NCI-H1694 (cell line): ENCODE data around the gene CLNK.

Experiments used
- DNase-seq: peaks from one replicate; lab custom pipeline; 2025; lab: John Stamatoyannopoulos, UW

Gene CLNK

DNA sequence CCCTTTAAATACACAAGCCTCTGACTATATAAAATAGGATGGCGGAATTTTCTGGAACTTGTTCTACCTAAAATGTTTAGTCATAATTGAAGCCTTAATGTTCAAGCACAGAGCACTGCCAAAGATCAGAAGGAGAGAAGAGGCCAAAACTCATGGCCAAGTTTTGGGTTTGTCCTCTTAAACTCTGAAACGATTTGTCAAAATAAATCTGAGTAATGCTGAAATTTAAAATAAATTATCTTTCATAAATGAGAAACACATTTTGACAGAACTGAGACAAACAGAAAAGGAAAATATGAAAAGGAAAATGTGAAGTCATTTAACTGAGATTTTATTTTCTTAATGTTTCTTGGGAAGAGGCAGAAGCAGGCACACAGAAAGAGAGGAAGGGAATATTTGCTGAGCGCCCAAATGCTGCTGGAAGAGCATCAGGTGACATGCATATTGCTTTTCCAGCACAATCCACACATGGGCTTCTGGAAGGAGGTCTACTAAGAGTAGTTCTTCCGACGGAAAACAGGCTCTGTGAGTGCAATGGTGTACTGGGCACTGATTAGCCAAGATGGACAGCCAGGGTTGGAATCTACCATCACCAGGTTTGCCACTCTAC is 179.9 kb downstream of the CLNK start:
- DNase-seq, result no peak

DNA sequence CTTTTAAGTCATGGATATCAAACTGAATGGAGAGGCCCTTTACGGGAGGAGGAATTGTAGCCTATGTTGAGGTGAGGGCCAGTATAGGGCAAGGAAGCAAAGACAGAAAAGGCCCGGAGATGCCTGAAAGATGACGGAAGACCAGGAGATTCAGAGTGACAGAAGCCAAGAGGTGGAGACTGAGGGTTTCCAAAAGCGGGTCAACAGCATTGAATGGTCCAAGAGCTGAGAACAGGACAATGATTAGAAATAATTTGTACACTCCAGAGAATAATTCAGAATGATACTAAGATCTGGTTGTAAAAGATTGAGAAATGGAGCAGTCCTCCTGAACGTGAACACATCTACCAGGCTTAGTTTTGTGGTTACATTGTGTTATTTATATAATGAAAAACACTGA is 181.9 kb downstream of the CLNK start:
- no peak for DNase-seq

DNA sequence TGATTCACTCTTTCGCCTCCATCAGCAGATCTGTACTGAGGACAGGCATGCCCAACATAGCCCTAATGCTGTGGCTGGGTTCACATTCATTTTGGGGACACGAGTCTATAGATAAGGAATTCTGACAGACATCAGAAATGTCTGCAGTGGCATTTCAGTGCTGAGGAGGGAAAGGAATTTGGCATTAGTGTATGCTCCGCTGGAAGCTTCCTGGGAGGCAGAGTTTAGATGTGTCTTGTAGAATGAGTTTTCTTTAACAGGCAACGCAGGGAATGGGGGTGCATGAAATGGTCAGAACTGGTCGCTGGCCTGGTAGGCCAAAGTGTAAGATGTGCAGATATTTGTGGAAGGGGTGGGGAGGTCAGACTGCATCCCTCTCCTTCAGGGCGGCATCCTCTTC is 183.8 kb downstream of the CLNK start:
- no peak for DNase-seq

DNA sequence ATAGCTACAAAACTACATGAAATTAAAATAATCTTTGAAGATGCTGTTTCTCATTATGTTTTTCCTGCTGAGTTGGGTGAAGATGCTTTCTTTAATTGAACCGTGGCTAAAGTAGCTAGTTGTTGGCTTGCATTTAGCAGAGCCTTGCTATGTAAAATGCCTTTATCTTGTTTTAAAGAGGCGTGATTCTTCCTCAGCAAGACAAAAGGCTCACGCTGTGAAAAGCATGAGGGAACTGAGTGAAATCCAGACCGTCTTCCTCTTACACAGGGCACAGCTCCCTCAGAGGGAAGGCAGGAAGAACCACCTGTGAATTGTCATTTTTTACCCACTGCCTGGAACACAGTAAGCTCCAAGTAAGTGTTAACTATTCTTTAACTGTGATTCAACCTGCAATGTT is 188.4 kb downstream of the CLNK start:
- DNase-seq, result no peak

DNA sequence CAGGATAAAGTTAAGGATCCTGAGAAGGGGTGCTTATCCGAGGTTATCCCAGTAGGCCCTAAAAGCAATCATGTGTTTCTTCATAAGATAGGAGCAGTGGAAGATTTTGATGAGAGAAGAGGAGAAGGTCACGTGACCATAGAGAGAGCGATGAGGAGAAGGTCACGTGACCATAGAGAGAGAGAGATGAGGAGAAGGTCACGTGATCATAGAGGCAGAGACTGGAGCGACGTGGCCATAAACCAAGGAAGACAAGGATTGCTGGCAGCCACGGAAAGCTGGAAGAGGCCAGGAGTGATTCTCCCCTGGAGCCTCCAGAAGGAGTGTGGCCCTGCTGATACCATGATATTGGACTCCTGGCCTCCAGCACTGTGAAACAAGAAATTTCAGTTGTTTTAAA is 188.9 kb downstream of the CLNK start:
- no peak for DNase-seq

DNA sequence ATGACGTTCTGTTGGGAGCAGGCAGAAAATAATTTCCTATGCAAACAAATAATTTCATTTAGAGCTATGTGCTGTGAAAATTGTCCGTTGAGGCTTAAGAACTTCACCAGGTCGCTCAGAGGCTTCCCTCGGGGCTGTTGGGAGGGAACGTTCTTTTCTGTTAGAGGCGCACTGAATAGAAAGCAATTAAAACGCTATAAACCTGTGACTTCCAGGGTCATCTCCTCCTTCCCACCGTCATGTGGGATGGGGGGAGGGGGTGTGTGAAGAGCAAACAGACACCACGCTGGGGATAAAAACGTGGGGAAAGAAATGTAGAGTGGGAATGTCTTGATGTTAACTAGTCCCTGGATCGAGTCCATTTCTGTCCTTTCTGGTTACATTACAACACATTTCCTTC is 192.1 kb downstream of the CLNK start:
- DNase-seq, result no peak

DNA sequence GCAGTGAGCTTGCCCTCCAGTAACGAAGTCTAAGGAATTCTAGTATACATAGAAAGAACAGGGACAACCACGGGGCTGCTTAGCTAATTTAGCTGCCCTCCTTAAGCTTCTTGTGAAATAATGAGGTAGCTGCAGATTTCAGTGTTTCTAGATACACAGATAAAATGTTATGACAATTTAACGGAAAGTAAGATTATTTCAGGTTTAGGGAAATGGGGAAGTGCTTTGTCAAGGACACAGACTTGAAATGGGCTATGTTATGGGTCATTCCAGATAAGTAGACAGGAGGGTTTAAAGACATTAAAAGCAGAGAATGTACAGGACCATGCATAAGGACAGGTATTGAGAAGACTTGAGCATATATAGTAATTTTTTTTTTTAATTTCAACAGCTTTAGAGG is 193.2 kb downstream of the CLNK start:
- no peak for DNase-seq

DNA sequence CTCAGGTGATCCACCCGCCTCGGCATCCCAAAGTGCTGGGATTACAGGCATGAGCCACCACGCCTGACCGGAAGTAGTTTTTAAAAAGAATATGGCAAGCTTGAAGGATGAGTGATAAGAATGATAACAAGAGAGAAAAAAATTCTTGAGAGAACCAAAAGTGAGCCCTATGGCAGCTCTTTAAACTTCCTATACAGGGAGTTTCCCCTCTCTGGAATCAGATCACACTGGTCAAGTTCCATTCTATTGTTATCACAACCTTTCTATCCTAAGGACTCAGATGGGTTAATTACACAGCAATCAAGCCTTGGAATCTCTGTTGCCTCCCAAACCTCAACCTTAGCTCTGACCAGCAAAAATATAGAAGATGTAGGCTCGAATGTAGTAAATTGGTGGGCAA is 193.6 kb downstream of the CLNK start:
- no peak for DNase-seq

DNA sequence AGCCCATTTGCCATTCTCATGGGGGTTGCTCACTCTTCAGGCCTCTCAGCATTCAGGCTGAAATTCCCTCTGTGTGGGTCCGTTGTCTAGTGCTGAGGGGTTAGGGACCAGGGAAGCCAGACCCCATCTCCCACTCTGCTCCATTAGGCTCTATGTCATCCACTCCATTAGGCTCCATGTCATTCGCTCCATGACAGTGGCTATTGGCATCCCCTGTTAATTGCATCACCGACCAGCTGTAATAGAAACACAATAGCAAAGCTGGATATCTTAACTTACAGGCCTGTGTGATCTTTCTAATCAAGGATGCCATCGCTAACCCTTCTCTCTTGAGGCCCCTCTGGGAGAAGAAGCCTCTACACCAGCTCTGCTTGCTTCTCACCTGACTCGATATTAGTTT is 201.7 kb downstream of the CLNK start:
- no peak for DNase-seq

DNA sequence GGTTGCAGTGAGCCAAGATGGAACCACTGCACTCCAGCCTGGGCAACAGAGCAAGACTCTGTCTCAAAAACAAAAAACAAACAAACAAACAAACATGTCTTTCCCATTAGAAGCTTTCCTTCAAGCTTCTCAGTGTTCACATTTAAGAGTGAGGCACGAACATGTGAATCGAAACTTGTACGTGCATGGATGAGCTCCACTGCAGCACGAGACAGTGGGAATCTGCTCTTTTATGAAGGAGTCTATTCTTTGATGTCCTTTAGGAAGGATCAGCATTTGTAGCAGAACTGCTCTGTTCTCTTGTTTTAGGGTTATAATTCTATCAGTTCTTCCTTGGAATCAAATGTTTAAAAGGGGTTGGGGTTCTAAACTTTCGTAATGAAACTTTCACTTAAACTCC is 204.0 kb downstream of the CLNK start:
- no peak for DNase-seq

DNA sequence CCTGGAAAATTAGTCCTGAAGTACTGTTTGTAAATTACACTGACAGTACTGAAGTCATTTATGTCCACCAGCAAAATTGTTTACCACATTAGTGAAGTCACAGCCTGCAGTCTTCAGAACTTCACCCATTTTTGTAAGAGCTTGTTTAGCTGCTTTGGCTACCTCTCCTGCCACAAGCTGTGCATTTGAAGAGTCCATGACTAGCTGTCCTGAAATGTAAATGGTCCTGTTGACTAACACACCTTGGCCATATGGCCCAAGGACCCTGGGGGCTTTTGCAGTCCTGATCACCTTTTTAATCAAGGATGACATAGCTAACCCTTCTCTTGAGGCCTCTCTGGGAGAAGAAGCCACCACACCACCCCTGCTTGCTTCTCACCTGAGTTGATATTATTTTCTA is 205.9 kb downstream of the CLNK start:
- no peak for DNase-seq

DNA sequence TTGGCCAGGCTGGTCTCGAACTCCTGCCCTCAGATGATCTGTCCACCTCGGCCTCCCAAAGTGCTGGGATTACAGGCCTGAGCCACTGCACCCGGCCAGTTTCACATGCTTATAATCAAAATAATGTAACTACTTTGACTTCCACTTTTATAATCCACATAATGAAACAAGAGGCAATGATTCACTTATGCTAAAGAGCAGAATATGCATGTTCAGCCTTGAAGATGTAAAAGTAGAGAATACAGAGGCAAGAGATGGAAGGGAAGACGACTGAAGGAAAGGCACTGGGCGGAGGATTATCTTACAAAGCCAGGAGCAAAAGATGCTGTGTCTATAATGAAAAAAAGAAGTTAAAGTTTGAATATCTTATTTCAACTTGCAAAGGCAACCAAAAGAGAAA is 214.1 kb downstream of the CLNK start:
- no peak for DNase-seq

DNA sequence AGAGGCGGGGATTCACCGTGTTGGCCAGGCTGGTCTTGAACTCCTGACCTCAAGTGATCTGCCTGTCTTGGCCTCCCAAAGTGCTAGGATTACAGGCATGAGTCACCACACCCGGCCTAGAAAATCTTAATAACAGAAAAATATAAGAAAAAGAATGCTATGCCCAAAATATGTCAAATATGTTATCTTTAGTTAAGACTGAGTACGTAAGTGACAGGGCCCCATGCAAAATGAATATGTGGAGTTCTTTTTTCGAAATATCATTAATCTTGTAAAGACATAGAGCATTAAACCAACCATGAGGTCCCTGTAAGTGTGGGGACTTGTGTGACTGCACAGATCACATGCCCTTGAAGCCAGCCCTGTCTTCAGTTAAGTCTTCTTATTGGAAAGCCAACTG is 218.4 kb downstream of the CLNK start:
- DNase-seq, result no peak

DNA sequence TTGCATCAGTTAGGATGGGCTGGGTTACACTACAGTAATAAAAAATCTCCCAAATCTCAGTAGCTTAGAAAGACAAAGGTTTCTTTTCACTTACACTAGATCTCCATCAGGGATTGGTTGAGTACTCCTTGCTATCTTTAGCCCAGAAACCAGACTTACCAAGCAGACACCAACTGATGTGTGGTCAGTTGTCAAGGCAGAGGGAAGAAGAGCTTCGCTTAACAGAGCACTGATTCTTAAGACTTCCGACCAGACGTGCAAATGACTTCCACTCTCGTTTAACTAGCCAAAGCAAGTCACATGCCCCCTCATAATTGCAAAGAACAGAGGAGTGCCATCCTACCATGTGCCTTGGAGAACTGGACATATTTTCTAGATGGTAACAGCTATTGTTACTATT is 221.7 kb downstream of the CLNK start:
- DNase-seq, result no peak

DNA sequence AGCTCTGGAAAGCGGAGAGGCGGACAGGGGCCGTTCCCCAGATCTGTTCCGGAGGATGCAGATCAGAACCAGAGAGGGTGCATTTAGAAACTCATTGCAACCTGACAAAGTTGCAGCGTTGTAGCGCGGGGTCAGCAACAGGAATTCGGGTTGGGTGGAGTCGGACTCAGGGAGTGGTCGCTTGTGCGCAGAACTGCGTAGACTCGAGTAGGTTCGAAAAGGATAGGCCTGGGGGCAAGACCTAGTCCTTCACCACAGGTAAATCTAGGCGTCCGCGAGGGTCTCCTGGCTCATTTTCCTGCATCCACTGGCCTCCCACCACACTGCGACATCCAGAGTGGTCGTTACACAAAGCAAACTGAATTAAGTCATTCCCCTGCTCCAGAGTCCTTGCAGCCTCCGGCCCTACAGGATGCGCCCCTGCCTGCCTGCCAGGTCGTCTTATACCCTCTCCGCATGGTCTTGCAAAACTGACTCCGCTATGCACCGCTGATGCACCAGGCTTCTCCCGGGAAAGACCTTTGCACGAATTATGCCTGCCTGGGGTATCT is 222.6 kb downstream of the CLNK start:
- no peak for DNase-seq

DNA sequence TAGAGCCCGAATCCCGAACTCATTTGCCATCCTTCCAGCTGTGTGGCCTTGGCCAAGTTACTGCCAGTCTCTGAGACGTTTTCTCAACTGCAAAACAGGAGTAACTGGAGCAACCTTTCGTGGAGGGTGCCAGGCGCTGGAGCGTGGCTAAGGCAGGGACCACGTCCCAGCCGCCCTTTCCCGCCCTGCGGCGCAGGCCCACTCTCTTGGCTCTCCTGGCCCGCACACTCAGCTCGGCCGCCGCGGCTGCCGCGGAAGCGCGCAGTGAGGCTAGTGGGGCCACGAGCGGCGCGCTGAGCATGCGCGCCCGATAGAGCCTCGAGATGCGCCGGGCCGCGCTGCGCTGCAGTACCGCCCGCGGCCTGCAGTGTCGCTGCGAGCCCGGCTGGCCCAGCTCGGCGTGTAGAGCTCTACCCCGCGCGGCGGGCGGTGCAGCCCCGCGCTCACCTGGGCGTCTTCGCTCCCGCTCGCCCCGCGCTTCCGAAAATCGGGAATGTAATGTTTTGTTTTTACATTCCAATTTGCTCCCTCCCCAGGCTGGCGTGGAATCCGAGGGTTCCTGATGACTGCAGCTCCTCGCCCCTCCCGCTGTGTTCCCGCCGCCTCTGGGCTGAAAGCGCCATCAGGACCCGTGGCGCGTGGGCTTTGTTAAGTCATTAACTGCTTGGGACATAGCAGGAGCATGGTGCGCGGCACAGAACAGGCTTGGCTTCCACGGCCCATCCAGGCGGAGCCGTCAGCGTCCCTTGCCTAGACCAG is 223.3 kb downstream of the CLNK start:
- DNase-seq, result no peak

DNA sequence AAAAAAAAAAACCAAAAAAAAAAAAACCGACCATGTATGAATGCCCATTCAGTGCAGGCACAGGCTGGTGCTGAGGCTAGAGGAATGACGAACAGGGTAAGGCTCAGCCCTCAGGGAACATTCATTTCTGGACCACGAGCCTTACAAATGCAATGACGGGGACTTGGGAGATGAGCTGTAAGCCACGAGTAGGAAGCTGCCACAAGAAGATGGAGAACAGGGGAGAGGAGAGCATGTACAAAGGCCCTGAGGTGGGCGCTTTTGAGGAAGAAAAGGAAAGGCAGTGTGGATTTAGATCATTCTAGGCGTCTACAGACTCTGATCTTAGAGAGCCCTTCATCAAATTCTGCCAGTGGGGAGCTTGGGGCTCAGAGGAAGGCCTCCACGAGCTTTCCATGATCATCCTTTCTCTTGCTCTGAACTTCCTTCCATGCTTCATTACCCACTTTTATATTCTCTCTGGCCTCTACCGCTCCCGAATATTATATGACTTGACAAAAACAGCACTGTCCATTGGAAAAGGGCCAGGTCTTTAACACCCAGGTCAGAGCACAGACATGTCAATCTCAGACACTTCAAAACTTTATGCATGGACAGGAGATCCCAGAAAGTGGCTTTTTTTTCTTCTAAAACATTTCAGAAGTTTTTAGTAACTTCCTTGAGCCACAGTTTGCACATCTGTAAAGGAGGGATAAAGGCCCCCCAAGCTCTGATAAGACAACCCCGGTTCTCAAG is 224.1 kb downstream of the CLNK start:
- DNase-seq, result no peak

DNA sequence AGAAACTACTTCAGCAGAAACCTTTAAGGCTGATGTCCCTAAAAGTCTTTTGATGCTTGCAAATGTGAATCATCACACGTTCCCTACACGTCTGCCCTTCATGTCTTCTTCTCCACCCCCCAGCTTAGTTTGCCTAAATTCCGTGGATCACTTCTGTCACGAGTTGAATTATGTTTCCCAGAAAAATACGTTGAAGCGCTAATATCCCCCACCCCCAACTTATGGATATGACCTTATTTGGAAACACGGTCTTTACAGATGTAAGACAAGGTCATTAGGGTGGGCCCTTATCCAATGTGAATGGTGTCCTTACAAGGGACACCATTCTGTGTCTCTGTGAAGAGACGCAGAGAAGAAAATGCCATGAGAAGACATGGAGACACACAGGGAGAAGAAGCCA is 225.3 kb downstream of the CLNK start:
- DNase-seq, result no peak

DNA sequence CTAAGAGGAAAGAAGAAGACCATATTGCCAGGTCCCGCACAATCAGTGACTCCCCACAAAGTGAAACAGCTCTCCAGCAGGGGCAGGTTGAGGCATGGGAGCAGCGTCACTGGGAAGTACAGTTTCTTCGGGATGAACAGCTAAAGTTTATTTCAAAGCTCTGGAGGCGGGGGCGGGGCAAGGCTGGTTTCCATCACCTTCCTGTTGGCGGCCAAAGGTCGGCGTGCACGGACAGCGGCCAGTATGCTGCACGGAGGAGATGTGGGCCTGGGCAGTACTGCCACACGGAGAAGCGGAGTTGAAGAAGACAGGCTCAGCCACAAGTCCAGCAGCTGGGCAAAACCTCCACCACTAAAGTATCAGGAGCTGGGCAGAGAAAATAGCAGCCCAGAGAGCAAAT is 226.4 kb downstream of the CLNK start:
- no peak for DNase-seq

DNA sequence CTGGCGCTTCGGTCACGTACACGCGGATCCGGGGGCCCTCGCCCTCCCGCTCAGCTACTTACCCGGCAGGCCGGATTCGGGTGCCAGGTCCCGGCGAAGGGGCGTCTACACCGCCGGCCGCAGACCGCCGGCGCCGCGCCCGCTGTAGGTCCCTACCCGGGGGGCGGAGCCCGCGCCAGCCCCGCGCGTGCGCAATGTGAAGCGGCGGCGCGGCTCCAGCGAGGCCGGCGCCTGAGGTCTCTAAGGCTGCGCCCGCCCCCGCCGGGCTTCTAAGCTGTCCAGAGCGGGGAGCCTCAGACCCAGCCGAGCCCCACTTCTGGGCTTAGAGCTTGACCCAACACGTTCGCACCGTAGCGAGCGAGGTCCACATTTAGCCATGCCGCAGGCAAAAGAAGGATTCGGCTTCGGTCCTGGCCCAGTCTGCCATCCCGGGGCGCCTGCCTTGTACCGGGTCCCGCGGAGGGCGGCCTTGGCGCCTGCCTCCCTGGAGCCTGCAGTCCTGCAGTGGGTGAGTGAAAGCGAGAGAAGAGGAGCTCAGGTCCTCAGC is 227.2 kb downstream of the CLNK start, which contains the start of gene ZNF518B:
ZNF518B (minus strand) TSS at position 172 of the 547 bp plus-strand sequence. CDS start 11,098 bp downstream, outside the sequence.
- DNase-seq, result no peak

DNA sequence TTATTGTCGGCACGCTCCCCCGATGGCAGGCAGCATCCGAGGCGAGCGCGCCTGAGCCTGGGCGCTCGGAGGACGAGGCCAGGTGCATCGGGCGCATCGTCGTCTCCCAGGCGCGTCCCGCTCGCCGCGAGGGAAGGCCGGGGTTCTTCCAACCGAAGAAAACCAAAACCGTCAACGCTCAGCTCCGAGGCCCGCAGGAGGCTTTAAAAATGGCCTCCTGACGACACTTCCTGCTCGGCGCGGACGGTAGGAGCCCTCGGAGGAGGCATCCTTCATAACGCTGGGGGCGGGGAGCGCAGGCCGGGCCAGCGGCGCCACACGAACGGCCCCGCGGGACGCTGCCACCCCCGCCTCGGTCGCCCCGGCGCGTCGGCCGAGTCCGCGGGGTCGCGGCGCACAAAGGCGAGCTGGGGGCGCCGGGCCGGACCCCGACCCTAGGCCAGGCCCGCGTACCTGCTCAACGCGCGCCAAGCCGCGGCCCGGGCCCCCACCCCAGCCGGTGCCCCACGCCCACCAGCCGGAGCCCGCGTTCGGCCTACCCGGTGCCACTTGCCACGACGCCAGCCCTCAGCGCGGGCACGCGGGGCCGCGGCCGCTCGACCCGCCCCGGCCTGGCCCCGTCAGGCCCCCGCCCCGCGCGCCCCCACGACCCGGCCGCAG is 227.8 kb downstream of the CLNK start:
- no peak for DNase-seq

DNA sequence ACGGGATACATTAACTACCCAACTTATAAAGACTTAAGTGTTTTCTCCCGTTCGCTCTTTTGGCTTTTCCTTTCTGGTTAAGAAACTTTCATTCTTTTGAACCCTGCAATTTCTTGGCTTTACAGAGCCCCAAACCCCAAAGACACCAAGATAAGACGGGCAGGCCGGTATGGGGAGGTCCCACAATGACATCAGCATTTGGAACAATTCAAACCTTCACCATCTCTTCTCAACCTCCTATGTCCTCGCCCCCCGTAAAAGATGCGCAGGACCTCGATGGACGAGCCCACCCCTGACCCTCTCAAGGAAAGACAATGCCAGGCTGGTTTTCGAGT is 228.3 kb downstream of the CLNK start:
- DNase-seq, result no peak
